ENCODE data around the gene SUV39H2. TPM values are rescaled to one million over a fixed set of nuclear protein-coding genes. Genes with fewer than 3 reads are reported as not detected.

Gene SUV39H2, protein sequence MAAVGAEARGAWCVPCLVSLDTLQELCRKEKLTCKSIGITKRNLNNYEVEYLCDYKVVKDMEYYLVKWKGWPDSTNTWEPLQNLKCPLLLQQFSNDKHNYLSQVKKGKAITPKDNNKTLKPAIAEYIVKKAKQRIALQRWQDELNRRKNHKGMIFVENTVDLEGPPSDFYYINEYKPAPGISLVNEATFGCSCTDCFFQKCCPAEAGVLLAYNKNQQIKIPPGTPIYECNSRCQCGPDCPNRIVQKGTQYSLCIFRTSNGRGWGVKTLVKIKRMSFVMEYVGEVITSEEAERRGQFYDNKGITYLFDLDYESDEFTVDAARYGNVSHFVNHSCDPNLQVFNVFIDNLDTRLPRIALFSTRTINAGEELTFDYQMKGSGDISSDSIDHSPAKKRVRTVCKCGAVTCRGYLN
- 10 to 100 TPM; 34.0 to 35.9 TPM for total RNA-seq

DNA sequence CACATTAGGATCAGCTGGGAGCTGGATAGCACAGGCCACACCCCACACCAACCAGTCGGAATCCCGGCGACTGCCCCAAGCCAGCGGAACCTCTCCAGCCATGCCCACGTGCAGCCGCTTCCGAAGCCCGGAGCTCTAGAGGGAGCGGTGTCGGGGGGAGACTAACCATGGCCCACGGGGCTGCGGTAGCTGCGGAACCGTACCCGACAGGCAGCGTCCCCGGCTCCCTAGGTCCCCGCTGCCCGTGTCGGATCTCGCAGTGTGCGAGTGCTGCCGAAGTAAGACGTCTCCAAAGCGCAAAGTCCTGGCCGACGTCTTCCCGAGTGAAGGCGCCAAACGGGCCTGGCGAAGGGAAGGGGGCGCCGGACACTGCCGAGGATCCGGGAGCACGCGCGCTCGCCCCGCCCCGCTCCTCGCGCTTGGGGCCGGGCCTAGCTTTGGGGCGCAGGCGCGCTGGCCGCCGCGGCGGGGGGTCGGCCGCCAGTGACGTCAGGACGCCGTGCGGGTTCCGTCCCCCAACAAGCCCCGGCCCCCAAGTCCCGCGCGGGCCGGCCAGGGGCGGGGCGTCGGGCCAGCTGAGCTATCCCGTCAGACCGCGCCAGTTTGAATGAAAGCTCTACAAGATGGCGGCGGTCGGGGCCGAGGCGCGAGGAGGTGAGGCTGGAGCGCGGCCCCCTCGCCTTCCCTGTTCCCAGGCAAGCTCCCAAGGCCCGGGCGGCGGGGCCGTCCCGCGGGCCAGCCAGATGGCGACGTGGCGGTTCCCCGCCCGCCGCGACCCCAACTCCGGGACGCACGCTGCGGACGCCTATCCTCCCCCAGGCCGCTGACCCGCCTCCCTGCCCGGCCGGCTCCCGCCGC lies at the start of gene SUV39H2:
Gene SUV39H2 (plus strand): TSS at position 601 of the 858 bp plus-strand sequence. CDS start 23 bp downstream, at position 624.
- ATAC-seq (peak; percentile 92 to 97), DNase-seq (ENCODE audit: low spot score in 2 of 2) (peak; percentile 93 to 95)
- Mint-ChIP-seq H3K9me3 (no peaks in the 10 kb centered on the region), H3K36me3 (peaks cover 19 to 24% of the 10 kb centered on the region in 2 donors), H3K27ac (peak within 1 kb of the TSS; percentile 82 to 98)

DNA sequence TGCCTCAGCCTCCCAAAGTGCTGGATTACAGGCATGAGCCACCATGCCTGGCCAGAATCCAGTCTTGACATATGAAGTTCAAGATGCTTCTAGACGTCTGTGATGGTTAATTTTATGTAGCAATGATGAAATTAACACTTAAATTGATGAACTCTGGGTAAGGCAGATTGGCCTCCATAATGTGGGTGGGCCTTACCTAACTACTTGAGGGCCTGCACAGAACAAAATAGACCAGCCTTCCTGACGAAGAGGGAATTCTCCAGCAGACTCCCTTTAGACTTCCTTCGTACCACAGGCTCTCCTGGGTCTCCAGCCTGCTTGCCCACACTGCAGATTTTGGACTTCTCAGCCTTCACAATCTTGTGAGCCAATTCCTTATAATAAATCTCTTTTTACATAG lies 45.6 kb upstream of the SUV39H2 start:
- DNase-seq (ENCODE audit: low spot score in 2 of 2) (no peak), ATAC-seq (no peak)
- H3K27ac Mint-ChIP-seq: no peak overlapping the region
- H3K36me3 Mint-ChIP-seq: peaks cover 0 to 7% of the 10 kb centered on the region in 2 donors
- no peaks in the 10 kb centered on the region for H3K9me3 Mint-ChIP-seq

DNA sequence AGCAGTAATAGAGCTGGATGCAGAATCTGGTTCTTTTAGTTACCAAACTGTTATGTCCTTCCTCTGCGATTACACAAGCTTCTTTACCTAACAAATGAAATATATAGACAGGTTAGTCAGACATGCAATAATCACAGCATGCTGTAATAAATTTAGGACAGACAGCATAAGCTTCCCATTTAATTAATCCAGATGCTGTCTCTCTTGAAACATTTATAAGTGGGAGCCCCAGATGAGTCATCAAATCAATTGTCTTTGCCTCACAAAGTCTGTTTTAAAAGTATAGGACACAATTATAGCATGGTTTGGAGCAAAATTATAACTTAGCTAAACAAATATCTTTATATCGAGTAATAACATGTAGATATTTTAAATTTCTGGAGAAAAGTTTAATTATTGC lies 42.5 kb upstream of the SUV39H2 start:
- Mint-ChIP-seq H3K9me3 (no peaks in the 10 kb centered on the region), H3K27ac (no peak overlapping the region), H3K36me3 (peaks cover 23% of the 10 kb centered on the region in 2 donors)
- ATAC-seq: no peak
- no peak for DNase-seq (ENCODE audit: low spot score in 2 of 2)

DNA sequence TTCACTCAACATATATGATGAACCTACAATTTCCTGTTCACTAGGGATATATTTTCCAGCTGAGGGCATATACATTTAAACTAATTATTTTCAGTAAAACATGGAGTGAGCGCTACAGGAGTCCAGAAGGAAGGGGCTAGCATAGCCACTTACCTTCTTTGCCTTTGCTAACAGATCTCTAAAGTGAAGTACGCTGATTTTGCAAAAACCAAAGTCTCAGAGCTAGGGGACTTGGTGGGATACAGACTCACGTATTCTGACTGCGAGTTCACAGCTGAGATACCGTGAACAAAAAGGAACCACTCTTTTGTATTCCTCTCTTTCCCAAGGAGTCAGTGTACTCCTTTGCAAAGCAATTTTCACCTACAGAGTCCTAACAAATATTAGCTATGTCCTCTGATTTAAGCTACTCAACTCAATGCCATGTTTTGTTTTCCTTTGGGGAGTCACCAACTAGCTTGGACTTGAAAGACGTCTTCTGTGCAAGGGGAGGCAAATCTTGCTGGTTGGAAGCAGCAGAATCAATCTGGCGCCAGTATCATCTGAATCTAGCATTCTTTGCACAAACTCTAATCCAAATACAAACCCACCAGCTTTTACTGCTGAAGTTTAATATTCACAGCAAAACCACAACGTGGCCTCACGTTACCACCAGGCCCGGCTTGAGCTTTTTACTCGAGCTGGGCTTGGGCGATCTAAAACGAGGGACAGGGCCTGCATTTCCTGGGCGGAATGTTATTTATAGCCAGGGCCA lies 41.5 kb upstream of the SUV39H2 start:
- Mint-ChIP-seq H3K36me3 (peaks cover 31% of the 10 kb centered on the region in 2 donors), H3K9me3 (no peaks in the 10 kb centered on the region), H3K27ac (peak overlapping the region; percentile 92 to 98)
- no peak for ATAC-seq
- DNase-seq (ENCODE audit: low spot score in 2 of 2): no peak

DNA sequence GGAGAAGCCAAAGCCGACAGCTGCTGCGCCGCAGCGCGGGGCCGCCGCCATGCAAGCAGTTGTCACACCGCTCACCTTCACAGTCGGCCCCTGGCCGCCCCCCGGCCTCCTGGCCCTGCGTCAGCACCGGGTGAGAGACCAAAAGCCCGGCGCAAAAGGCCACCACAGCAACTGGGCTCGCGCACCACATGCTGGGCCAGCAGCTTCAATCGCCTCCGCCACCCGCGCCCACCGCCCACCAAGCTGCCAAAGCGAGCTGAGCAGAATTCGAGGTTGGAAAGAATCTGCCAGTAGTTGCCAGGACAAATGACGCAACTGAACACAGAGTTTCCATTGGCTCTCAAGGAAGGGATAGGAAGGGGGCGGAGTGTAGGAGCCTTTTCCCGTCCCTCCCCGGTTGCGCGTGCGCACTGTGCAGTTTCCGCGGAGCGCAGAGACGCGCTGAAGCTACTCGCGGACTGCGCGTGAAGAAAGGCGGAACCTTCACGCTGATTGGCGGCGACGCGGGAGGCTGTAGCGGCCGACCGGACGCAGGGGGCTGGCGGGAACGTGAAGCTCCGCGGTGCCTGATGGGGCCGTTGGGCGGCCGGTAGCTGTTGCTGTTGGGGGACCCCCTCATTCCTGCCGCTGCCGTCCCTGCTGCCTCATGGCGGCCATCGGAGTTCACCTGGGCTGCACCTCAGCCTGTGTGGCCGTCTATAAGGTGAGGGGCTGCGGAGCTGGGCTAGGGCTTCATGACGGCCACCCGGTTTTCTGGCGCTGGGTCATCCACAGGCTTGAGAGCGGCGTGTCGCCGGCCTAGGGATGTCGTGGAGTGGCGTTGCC lies 40.7 kb upstream of the SUV39H2 start, which contains the start of the genes CDNF, HSPA14 and MSANTD7:
Gene CDNF (minus strand): TSS at position 281 of the 825 bp plus-strand sequence. CDS start 91 bp downstream, at position 190.
Gene HSPA14 (plus strand): TSS at position 550 of the 825 bp plus-strand sequence. CDS start 97 bp downstream, at position 647.
Gene MSANTD7 (plus strand): TSS at position 550 of the 825 bp plus-strand sequence. CDS start 3,979 bp downstream, outside the sequence.
- H3K27ac Mint-ChIP-seq: peak within 1 kb of the TSS; percentile 98
- H3K36me3 Mint-ChIP-seq: peaks cover 32 to 33% of the 10 kb centered on the region in 2 donors
- DNase-seq (ENCODE audit: low spot score in 2 of 2) (peak; percentile 99), ATAC-seq (peak; percentile 94 to 95)
- no peaks in the 10 kb centered on the region for H3K9me3 Mint-ChIP-seq

DNA sequence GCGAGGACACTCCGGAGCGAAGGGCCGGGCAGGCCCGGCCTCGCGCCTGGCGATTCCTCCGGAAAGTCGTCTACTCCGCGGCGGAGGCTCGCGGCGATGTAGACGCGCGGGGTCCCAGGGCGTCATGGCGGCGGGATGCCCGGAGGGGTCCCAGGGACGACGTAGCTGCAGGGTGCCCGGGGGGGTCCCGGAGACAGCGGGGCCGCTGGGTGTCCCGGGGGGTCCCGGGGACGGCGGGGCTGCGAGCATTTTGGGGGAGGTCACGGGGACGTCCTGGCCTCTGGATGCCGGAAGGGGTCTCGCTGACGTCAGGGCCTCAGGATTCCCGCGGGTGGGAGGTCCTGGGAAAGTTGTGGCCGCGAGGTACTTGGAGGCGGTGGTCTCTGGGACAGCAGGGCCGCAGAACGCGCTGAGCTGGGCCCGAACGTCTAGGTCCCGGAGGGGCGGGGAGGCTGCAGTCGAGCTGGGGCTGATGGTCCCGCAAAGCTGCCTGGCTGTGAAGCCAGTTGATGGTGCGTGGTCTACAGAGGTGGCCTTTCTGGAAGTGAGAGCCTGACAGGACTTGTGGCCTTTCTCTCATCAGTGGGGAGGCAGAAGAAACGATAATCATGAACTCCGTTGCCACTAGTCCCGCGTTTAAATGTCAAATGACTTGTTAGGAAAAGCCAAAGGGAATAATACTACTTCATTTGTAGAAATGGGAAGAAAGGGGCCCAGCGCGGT lies 39.9 kb upstream of the SUV39H2 start:
- peaks cover 32 to 33% of the 10 kb centered on the region in 2 donors for H3K36me3 Mint-ChIP-seq
- ATAC-seq: no peak

DNA sequence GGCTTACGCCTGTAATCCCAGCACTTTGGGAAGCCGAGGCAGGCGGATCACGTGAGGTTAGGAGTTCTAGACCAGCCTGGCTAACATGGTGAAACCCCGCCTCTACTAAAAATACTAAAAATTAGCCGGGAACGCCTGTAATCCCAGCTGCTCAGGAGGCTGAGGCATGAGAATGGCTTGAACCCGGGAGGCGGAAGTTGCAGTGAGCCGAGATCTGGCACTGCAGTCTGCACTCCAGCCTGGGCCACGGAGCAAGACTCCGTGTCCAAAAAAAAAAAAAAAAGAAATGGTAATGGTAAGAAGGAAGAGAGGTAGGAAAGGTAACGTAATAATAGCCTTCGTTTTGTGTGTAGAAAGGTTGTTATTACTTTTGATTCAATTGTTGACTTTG lies 39.4 kb upstream of the SUV39H2 start:
- no peak for ATAC-seq
- peak overlapping the region; percentile 98 for H3K27ac Mint-ChIP-seq
- H3K36me3 Mint-ChIP-seq: peaks cover 32 to 33% of the 10 kb centered on the region in 2 donors
- no peak for DNase-seq (ENCODE audit: low spot score in 2 of 2)
- no peaks in the 10 kb centered on the region for H3K9me3 Mint-ChIP-seq

More for the DNA sequence above, 39.9 kb upstream of the SUV39H2 start:
- peak overlapping the region; percentile 98 for H3K27ac Mint-ChIP-seq
- H3K9me3 Mint-ChIP-seq: no peaks in the 10 kb centered on the region
- DNase-seq (ENCODE audit: low spot score in 2 of 2): peak; percentile 19 to 65

DNA sequence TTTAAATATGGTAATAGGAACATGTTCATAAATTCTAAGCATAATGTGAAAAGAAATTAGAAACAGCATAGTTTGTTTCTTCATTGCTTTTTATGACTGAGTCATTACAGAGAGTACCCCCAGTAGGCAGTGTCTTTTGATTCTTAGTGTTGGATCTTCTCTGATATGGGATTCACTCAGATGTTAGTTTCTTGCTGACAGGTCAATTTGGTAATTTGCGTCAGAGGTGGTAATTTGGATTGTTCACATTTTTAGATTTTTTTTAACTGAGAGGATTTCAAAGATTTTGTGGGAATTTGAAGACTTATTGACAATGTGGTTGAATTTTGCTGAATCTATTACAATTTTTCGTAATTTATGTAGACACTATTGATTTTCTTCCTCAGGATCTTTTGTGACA lies 38.5 kb upstream of the SUV39H2 start:
- no peaks in the 10 kb centered on the region for H3K9me3 Mint-ChIP-seq
- no peak for ATAC-seq
- peak overlapping the region in 1 of 2 donors; percentile 98 for H3K27ac Mint-ChIP-seq
- DNase-seq (ENCODE audit: low spot score in 2 of 2): no peak
- peaks cover 37 to 38% of the 10 kb centered on the region in 2 donors for H3K36me3 Mint-ChIP-seq

DNA sequence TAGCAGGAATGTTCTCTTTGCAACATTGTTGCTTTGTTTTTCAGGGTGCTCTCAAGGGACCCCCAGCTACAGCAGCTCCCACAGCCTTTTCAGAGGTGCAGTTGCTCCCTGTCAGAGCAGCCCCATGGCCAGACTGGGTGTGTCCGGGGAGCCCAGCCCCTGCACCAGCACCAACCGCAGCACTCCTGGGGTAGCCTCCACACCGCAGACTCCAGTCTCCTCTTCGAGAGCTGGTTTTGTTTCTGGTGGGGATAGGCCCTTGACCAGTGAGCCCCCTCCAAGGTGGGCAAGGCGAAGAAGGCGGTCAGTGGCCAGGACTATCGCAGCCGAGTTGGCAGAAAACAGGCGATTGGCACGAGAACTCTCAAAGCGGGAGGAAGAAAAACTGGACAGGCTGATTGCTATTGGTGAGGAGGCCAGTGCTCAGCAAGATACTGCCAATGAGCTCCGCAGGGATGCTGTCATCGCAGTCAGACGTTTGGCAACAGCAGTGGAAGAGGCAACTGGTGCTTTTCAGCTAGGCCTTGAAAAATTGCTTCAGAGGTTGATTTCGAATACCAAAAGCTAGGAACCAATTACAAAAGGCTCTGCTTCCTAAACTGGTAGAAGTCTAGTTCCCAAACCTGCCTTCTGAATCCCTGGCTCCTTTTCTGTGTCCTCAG lies 35.2 kb upstream of the SUV39H2 start:
- DNase-seq (ENCODE audit: low spot score in 2 of 2): no peak
- Mint-ChIP-seq H3K36me3 (peaks cover 28 to 39% of the 10 kb centered on the region in 2 donors), H3K27ac (no peak overlapping the region), H3K9me3 (no peaks in the 10 kb centered on the region)
- ATAC-seq: no peak

DNA sequence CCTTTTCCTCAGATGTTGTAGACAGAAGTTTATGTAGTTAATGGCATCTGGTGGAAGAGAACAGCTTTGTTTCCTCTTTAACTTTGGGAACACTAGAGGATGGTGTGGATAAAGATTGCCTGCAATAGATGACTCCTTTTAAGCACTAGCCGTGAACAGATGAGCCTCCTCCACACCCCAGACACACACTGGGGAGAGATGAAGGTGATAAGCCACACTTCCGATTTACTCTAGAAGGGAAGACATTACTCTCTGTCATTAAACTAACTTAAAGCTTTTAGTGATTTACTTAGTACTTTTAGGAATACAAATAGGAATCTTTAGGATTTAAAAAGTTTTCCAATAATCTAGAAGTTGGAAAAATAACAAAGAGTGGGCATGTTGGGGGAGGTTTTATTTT lies 33.7 kb upstream of the SUV39H2 start:
- Mint-ChIP-seq H3K9me3 (no peaks in the 10 kb centered on the region), H3K36me3 (peaks cover 20 to 28% of the 10 kb centered on the region in 2 donors), H3K27ac (peak overlapping the region in 1 of 2 donors; percentile 62)
- DNase-seq (ENCODE audit: low spot score in 2 of 2) (no peak), ATAC-seq (no peak)

DNA sequence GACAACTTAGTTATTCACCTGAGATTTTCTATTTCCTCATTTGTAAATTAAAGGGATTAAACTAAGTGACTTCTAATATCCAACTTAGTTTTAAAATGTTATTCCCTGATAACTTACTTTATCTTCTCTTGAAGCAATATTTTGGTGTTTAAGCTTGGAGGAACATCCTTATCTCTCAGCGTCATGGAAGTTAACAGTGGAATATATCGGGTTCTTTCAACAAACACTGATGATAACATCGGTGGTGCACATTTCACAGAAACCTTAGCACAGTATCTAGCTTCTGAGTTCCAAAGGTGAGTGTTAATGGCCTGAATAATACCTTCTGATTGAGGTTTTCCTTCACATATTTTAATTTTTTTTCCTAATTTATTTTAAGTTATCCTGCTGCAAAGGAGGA lies 26.4 kb upstream of the SUV39H2 start:
- ATAC-seq (no peak), DNase-seq (ENCODE audit: low spot score in 2 of 2) (no peak)
- H3K9me3 Mint-ChIP-seq: no peaks in the 10 kb centered on the region
- peaks cover 0 to 9% of the 10 kb centered on the region in 2 donors for H3K36me3 Mint-ChIP-seq
- no peak overlapping the region for H3K27ac Mint-ChIP-seq

DNA sequence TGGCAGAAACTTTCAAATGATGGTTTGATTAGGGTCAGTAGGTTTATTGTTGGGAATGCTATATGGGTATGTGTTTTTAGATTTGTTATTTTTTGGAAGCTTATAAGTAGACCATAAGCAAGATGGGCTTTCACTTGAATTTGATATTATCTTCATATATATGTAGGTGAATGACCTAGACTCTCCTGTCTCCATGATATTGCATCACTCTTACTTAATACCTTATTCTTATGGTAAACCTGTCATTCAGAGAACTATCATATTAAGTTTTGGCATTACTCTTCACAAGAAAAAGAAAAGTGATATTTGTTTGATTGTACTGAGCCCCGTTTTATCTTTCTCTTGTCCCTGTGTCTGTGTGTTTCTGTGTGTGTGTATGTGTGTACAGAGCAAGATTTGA lies 23.2 kb upstream of the SUV39H2 start:
- no peak overlapping the region for H3K27ac Mint-ChIP-seq

DNA sequence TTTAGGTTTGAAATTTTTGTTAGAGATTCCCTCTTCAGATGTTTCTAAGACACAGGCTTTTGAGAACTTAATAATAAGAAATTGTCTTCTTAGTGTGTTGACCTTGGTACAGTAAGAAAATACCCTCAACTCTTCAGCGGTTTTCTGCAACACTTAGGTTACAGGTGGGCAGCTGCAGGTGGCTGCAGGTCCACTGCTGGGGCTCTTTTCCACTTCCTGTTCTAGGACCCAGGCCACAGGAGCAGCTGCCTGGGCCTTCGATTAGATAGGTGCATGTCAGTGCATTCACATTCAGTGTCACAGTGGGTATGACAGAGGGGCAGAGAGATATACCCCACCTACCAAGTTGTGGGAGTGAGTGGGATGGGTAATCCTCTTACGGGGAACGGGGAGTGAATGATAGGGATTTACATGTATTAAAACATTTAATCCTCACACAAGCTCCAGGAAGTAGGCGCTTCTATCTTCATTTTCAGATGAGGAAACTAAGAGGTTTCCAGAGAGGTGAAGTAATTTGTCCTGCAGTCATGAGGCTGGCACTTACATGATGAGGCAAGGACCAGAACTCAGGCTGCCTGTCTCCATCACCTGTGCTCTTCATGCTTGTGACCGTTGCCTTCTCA lies 20.2 kb upstream of the SUV39H2 start:
- Mint-ChIP-seq H3K9me3 (no peaks in the 10 kb centered on the region), H3K36me3 (peaks cover 0 to 9% of the 10 kb centered on the region in 2 donors), H3K27ac (no peak overlapping the region)
- ATAC-seq: no peak
- no peak for DNase-seq (ENCODE audit: low spot score in 2 of 2)

More for the DNA sequence above, 23.2 kb upstream of the SUV39H2 start:
- ATAC-seq (no peak), DNase-seq (ENCODE audit: low spot score in 2 of 2) (no peak)
- Mint-ChIP-seq H3K9me3 (no peaks in the 10 kb centered on the region), H3K36me3 (peaks cover 0 to 8% of the 10 kb centered on the region in 2 donors)

DNA sequence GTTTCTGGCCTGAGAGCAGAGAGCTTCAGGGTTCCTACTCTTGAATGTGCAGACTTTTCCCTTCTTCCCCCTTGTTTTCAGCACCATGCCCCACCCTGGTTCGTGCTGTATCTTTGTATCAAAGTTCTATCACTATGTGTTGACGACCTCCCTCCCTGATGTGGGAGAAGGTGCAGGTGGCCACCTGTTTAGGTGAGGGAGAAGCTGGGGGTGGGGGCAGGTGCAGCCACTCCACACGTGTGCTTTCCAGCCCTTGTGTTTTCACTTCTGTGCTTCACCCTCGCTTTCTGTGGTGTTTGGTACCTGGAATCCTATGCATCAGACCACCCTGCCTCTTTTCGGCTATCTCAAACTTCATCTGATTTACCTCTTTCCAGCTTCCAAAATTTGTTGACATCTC lies 19.6 kb upstream of the SUV39H2 start:
- DNase-seq (ENCODE audit: low spot score in 2 of 2): no peak
- Mint-ChIP-seq H3K9me3 (no peaks in the 10 kb centered on the region), H3K36me3 (peaks cover 0 to 9% of the 10 kb centered on the region in 2 donors), H3K27ac (peak overlapping the region in 1 of 2 donors; percentile 3)
- ATAC-seq: no peak
